A673 (cell line): Measurements from ENCODE around the gene ARHGAP1. TPM values are rescaled to one million over a fixed set of nuclear protein-coding genes. Genes with fewer than 3 reads are reported as not detected.

Experiments
- BruUV-seq: library from RNA; stranded (reverse); fragments of 400-500 nt; replicated peaks from 2 replicates; lab custom pipeline; 2021; lab: Mats Ljungman, UMichigan
- CTCF ChIA-PET: fragments of 300-600 bp; sonication (Branson Sonifier 250); formaldehyde crosslinking; loops from one replicate; lab custom pipeline; 2022; ENCODE audit warnings: antibody characterized with exemption; lab: Charles Lee
- POLR2A ChIA-PET: fragments of 300-600 bp; sonication (Branson Sonifier 250); formaldehyde crosslinking; loops from one replicate; lab custom pipeline; 2022; ENCODE audit warnings: antibody characterized with exemption; ENCODE audit not compliant: low non-redundant PET; lab: Charles Lee
- DNase-seq: peaks from one replicate; pipeline ENCODE4 v3.0.0-alpha.2; 2015; ENCODE audit warnings: low spot score
- H3K27ac ChIP-seq: fragments of 200-600 bp; sonication (generic); 2 replicates; pipeline ENCODE4 v1.5.1; 2016; ENCODE audit warnings: mixed run types, low read depth, mild to moderate bottlenecking, mixed read lengths, antibody characterized with exemption, low read length; ENCODE audit not compliant: poor library complexity, severe bottlenecking
- H3K27me3 ChIP-seq: fragments of 200-600 bp; sonication (generic); replicated peaks from 2 replicates; pipeline ENCODE4 v1.6.1; 2017; ENCODE audit warnings: mixed run types, low read depth, mild to moderate bottlenecking, mixed read lengths, antibody characterized with exemption, low read length; ENCODE audit not compliant: insufficient read depth, poor library complexity
- H3K36me3 ChIP-seq: fragments of 200-600 bp; sonication (generic); 2 replicates; pipeline ENCODE4 v1.6.1; 2016; ENCODE audit warnings: mixed run types, mild to moderate bottlenecking, mixed read lengths, antibody characterized with exemption, low read length; ENCODE audit not compliant: insufficient read depth, poor library complexity, severe bottlenecking
- H3K4me1 ChIP-seq: fragments of 200-600 bp; sonication (generic); 2 replicates; pipeline ENCODE4 v1.6.1; 2017; ENCODE audit warnings: mixed run types, mild to moderate bottlenecking, mixed read lengths, antibody characterized with exemption, low read length; ENCODE audit not compliant: insufficient read depth, poor library complexity, severe bottlenecking
- H3K4me3 ChIP-seq: fragments of 200-600 bp; sonication (generic); 2 replicates; pipeline ENCODE4 v1.5.1; 2016; ENCODE audit warnings: low read depth, mixed run types, mild to moderate bottlenecking, mixed read lengths, low read length; ENCODE audit not compliant: poor library complexity, severe bottlenecking
- H3K9me3 ChIP-seq: fragments of 200-600 bp; sonication (generic); 2 replicates; pipeline ENCODE4 v1.6.1; 2016; ENCODE audit warnings: mixed run types, low read depth, mild to moderate bottlenecking, mixed read lengths, antibody characterized with exemption, low read length; ENCODE audit not compliant: poor library complexity, severe bottlenecking
- CTCF ChIP-seq: fragments of 300-800, 200-600 bp; sonication (generic); conservative IDR thresholded peaks from 2 replicates; pipeline ENCODE4 v1.5.1; 2017; ENCODE audit warnings: low read depth, mild to moderate bottlenecking, antibody characterized with exemption, low read length, moderate library complexity, mixed read lengths
- EZH2 ChIP-seq: fragments of 200-600 bp; sonication (generic); IDR thresholded peaks from 2 replicates; pipeline ENCODE4 v1.6.1; 2017; ENCODE audit warnings: borderline replicate concordance, low read depth, mild to moderate bottlenecking, mixed read lengths, antibody characterized with exemption, low read length; ENCODE audit not compliant: poor library complexity, severe bottlenecking
- intact Hi-C: fragments of 100-400 bp; cut with micrococcal nuclease; formaldehyde crosslinking; loops from one replicate; pipeline ENCODE4 v1.10.0; 2022; ENCODE audit not compliant: unreplicated experiment
- total RNA-seq: library from RNA; stranded (reverse); gene quantifications from 2 replicates; pipeline ENCODE4 v1.2.3, GENCODE V29; 2021

Gene ARHGAP1
- total RNA-seq, 1 experiment from 2014 or later, result 89.3 TPM

- ChIA-PET CTCF (no interaction called here), POLR2A (no interaction called here)
- no peak overlapping the region for H3K4me3 ChIP-seq
- no peaks in the 10 kb centered on the region for H3K4me1 ChIP-seq
- BruUV-seq, result no TSS peak
- H3K9me3 ChIP-seq, result no peaks in the 10 kb centered on the region
- no peaks in the 10 kb centered on the region for H3K27me3 ChIP-seq
- H3K36me3 ChIP-seq, result peaks cover 70% of the 10 kb centered on the region
- H3K27ac ChIP-seq, result no peak overlapping the region
- intact Hi-C loops, result no loop called here
- DNase-seq, result no peak
- no peak for TF ChIP-seq EZH2
- TF ChIP-seq CTCF, result no peak
Observed at GRCh38 chr11:46668480-46669085, 31.8 kb downstream of the ARHGAP1 start.

GRCh38 chr11:46667043-46667481, 33.4 kb downstream of the ARHGAP1 start:
- CTCF ChIA-PET, result no interaction called here
- no peak for TF ChIP-seq EZH2
- TF ChIP-seq CTCF, result no peak
- BruUV-seq, result no TSS peak
- intact Hi-C loops, result no loop called here
- no peaks in the 10 kb centered on the region for H3K4me1 ChIP-seq
- POLR2A ChIA-PET, result interaction anchor here (0.6 kb wide), 1 partner anchor 152 kb away, joined by 3 read pairs; no protein-coding TSS in a partner anchor
- peaks cover 63% of the 10 kb centered on the region for H3K36me3 ChIP-seq
- no peaks in the 10 kb centered on the region for H3K9me3 ChIP-seq
- no peaks in the 10 kb centered on the region for H3K27me3 ChIP-seq
- DNase-seq, result no peak
- no peak overlapping the region for H3K27ac ChIP-seq
- no peak overlapping the region for H3K4me3 ChIP-seq

- H3K27ac ChIP-seq, result no peak overlapping the region
- ChIA-PET CTCF (no interaction called here), POLR2A (interaction anchor here (0.6 kb wide), 1 partner anchor 153 kb away, joined by 3 read pairs; no protein-coding TSS in a partner anchor)
- intact Hi-C loops, result no loop called here
- H3K4me3 ChIP-seq, result no peak overlapping the region
- H3K36me3 ChIP-seq, result peaks cover 64% of the 10 kb centered on the region
- TF ChIP-seq EZH2 (no peak), CTCF (no peak)
- H3K9me3 ChIP-seq, result no peaks in the 10 kb centered on the region
- no peaks in the 10 kb centered on the region for H3K4me1 ChIP-seq
- DNase-seq, result no peak
- BruUV-seq, result no TSS peak
- H3K27me3 ChIP-seq, result no peaks in the 10 kb centered on the region
Observed at GRCh38 chr11:46666516-46666915, 33.9 kb downstream of the ARHGAP1 start.
